Measurements from ENCODE around the gene ABCA1.

DNA sequence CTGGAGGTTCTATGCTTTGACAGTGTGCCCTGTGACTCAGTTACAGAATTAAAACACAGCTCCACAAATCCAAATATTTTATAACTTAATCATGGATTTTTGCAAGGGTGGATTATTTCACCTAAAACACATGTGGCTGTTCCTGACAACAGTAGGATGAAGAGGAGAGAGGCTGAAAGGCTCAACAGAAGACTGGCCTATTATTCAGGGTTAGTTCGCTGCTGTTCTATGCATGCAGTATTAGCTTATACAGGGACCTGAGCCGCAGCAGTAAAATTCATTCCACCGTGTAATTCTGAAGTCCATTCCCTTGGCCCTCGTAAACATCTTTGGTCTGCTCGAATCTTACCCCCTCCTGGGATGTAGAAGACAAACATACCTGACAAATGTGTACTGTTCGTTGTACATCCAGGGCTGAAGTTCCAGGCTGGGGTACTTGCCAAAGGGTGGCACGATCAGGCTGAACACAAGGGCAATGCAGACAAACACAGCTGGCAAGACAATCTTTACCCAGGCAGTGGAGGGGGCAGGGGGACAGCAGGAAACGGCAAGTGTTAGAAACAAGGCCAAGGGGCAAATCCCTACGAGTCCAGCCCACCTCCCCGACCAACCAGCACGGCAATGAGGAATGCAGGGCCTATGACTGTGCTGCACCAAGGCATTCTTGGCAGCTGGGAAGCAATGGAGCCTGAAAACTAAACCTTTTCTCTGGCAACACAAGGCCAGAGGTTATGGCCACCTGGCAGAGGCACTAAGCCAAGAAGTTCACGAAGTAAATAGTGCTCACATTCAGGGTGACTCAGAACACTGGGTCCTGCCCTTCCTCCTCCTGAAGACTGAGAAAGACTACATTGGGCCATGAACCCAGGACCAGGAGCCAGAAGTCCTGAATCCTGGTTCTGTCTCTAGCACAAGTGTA, 117.3 kb downstream of the ABCA1 start:
- TF ChIP-seq, protein P1, sequence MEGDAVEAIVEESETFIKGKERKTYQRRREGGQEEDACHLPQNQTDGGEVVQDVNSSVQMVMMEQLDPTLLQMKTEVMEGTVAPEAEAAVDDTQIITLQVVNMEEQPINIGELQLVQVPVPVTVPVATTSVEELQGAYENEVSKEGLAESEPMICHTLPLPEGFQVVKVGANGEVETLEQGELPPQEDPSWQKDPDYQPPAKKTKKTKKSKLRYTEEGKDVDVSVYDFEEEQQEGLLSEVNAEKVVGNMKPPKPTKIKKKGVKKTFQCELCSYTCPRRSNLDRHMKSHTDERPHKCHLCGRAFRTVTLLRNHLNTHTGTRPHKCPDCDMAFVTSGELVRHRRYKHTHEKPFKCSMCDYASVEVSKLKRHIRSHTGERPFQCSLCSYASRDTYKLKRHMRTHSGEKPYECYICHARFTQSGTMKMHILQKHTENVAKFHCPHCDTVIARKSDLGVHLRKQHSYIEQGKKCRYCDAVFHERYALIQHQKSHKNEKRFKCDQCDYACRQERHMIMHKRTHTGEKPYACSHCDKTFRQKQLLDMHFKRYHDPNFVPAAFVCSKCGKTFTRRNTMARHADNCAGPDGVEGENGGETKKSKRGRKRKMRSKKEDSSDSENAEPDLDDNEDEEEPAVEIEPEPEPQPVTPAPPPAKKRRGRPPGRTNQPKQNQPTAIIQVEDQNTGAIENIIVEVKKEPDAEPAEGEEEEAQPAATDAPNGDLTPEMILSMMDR (IDR thresholded peaks at IDR 0.05): no peak
- TF ChIP-seq POLR2A (IDR thresholded peaks at IDR 0.05): no peak
